HepG2 (cell line): ENCODE data around the gene SH3GLB2. TPM values are rescaled to one million over a fixed set of nuclear protein-coding genes. Genes with fewer than 3 reads are reported as not detected.

Source experiments
- ATAC-seq: fragments of 200-7000 bp; cut with Tn5 transposase; 3 replicates; pipeline ENCODE4 v1.9.1; 2020; ENCODE audit warnings: mild to moderate bottlenecking, moderate library complexity
- BruUV-seq: library from RNA; stranded (reverse); fragments of 400-500 nt; replicated peaks from 2 replicates; lab custom pipeline; 2021; lab: Mats Ljungman, UMichigan
- CTCF ChIA-PET: fragments of 300-600 bp; formaldehyde crosslinking; extraction: SDS; loops from one replicate; lab custom pipeline; 2021; ENCODE audit warnings: low total read pairs, inconsistent platforms, low intra/inter-chr PET ratio; lab: Yijun Ruan, JAX
- POLR2A ChIA-PET: fragments of 350-600 bp; sonication (Branson Sonifier 250); formaldehyde crosslinking; loops from one replicate; lab custom pipeline; 2020; ENCODE audit warnings: antibody characterized with exemption, inconsistent platforms; lab: Yijun Ruan, JAX
- DNase-seq: peaks from one replicate; pipeline ENCODE4 v3.0.0-alpha.2; 2015; ENCODE audit warnings: low spot score
- FAIRE-seq: peaks from 3 replicates; lab custom pipeline; 2011; peaks lifted over from hg19 to GRCh38; lab: Jason Lieb, UNC
- H2AFZ ChIP-seq: one replicate; pipeline ENCODE4 v1.6.1; 2011; ENCODE audit warnings: low read length, inconsistent platforms
- H3K27ac ChIP-seq: fragments of 300-600 bp; 3 replicates; pipeline ENCODE4 v1.8.0; 2011; ENCODE audit warnings: mixed run types, mild to moderate bottlenecking, mixed read lengths, low read length, inconsistent platforms; ENCODE audit not compliant: insufficient read depth; ENCODE audit errors: extremely low read length
- H3K27me3 ChIP-seq, 2 experiments: fragments of 200-600 bp in 1 of 2; 2 replicates in 1 of 2; 3 replicates in 1 of 2; pipeline versions ENCODE4 v1.6.0 to v1.8.0; 2011; ENCODE audit warnings: low read length in 2 of 2, mild to moderate bottlenecking in 2 of 2, moderate library complexity in 2 of 2, inconsistent platforms in 1 of 2; ENCODE audit not compliant: insufficient read depth in 2 of 2, control insufficient read depth in 1 of 2
- H3K36me3 ChIP-seq, 2 experiments: fragments of 200-600 bp in 1 of 2; replicated peaks in 1 of 2; 2 replicates in 1 of 2; 3 replicates in 1 of 2; pipeline versions ENCODE4 v1.5.1 to v1.8.0; 2011; ENCODE audit warnings: low read length in 2 of 2, inconsistent platforms in 1 of 2; ENCODE audit not compliant: insufficient read depth in 2 of 2, control insufficient read depth in 1 of 2
- H3K4me1 ChIP-seq: 2 replicates; pipeline ENCODE4 v1.5.1; 2012; ENCODE audit warnings: low read length, inconsistent platforms; ENCODE audit not compliant: insufficient read depth
- H3K4me2 ChIP-seq: 2 replicates; pipeline ENCODE4 v1.6.0; 2011; ENCODE audit warnings: low read depth, low read length, inconsistent platforms
- H3K4me3 ChIP-seq, 3 experiments: fragments of 200-600 bp in 1 of 3; sonication (generic), shearing (Covaris generic) in 1 of 3; replicated peaks in 1 of 3; 2 replicates each; pipeline ENCODE4 v1.5.1; 2011 to 2016; ENCODE audit warnings: low read length in 3 of 3, inconsistent platforms in 2 of 3, low read depth in 2 of 3, mild to moderate bottlenecking in 2 of 3, control low read depth in 1 of 3, mixed read lengths in 1 of 3; ENCODE audit not compliant: insufficient read depth in 1 of 3
- H3K79me2 ChIP-seq: one replicate; pipeline ENCODE4 v1.6.1; 2011; ENCODE audit warnings: low read length, inconsistent platforms; ENCODE audit not compliant: insufficient read depth
- H3K9ac ChIP-seq: 2 replicates; pipeline ENCODE4 v1.6.0; 2011; ENCODE audit warnings: mild to moderate bottlenecking, low read depth, low read length, inconsistent platforms; ENCODE audit not compliant: insufficient read depth
- H3K9me3 ChIP-seq: 2 replicates; pipeline ENCODE4 v1.5.1; 2012; ENCODE audit warnings: mild to moderate bottlenecking, low read length
- H4K20me1 ChIP-seq: 2 replicates; pipeline ENCODE4 v1.6.0; 2011; ENCODE audit warnings: inconsistent platforms, mild to moderate bottlenecking, low read length, moderate library complexity; ENCODE audit not compliant: insufficient read depth
- ATRX ChIP-seq: sonication (generic); formaldehyde crosslinking; IDR thresholded peaks from 2 replicates; pipeline ENCODE4 v1.4.0; 2020; ENCODE audit warnings: missing genetic modification reagents, borderline replicate concordance
- GABPA ChIP-seq, 2 experiments: IDR thresholded peaks; 2 replicates each; pipeline ENCODE4 v1.6.1; 2011 to 2016; ENCODE audit warnings: low read depth in 2 of 2, low read length in 1 of 2, missing biosample characterization in 1 of 2, missing genetic modification characterization in 1 of 2
- PLSCR1 ChIP-seq: sonication (generic); formaldehyde crosslinking; IDR thresholded peaks from 2 replicates; pipeline ENCODE4 v1.5.0; 2020; ENCODE audit warnings: missing genetic modification reagents, mild to moderate bottlenecking, borderline replicate concordance
- SIN3A ChIP-seq: IDR thresholded peaks from 2 replicates; pipeline ENCODE4 v1.6.1; 2011; ENCODE audit warnings: low read depth, mild to moderate bottlenecking, control low read depth, low read length, borderline replicate concordance
- THRA ChIP-seq: sonication (generic); formaldehyde crosslinking; IDR thresholded peaks from 2 replicates; pipeline ENCODE4 v1.4.0; 2020; ENCODE audit warnings: missing genetic modification reagents, borderline replicate concordance
- ZNF382 ChIP-seq: sonication (generic); formaldehyde crosslinking; IDR thresholded peaks from 2 replicates; pipeline ENCODE4 v1.5.0; 2020; ENCODE audit warnings: missing genetic modification reagents, mild to moderate bottlenecking, borderline replicate concordance
- ZNF441 ChIP-seq: sonication (generic); formaldehyde crosslinking; IDR thresholded peaks from 2 replicates; pipeline ENCODE4 v1.7.0; 2021; ENCODE audit warnings: missing genetic modification reagents, borderline replicate concordance
- ZNF550 ChIP-seq: sonication (generic); formaldehyde crosslinking; IDR thresholded peaks from 2 replicates; pipeline ENCODE4 v1.4.0; 2020; ENCODE audit warnings: mild to moderate bottlenecking, missing genetic modification reagents, borderline replicate concordance
- ZNF776 ChIP-seq: sonication (generic); formaldehyde crosslinking; IDR thresholded peaks from 2 replicates; pipeline ENCODE4 v1.4.0; 2020; ENCODE audit warnings: mild to moderate bottlenecking, missing genetic modification reagents
- WGBS: methylation state at CpG from one replicate; pipeline ENCODE4 v1.1.6; 2017; ENCODE audit warnings: low lambda C conversion rate; 5-methylcytosine and 5-hydroxymethylcytosine counted together
- in situ Hi-C: cut with HindIII; loops from 2 replicates; pipeline ENCODE4 v1.10.0; 2017; ENCODE audit warnings: low pct_unique_long_range_greater_than_20kb; ENCODE audit not compliant: extremely low pct_ligation_motif_present
- intact Hi-C: fragments of 100-400 bp; cut with micrococcal nuclease; formaldehyde crosslinking; loops from one replicate; pipeline ENCODE4 v1.10.0; 2022; ENCODE audit not compliant: unreplicated experiment
- polyA plus RNA-seq, 8 experiments: library from polyadenylated mRNA; depleted of rRNA in 3 of 8; stranded (reverse) in 7 of 8; unstranded in 1 of 8; fragments of >200 nt; fragmentation: Illumina TruSeq in 4 of 8; extraction: Trizol in 4 of 8; gene quantifications; 2 replicates each; pipeline versions ENCODE4 v1.2.1 to v1.2.3, GENCODE V29; 2011 to 2016; ENCODE audit warnings: low read depth in 4 of 8, missing spikeins in 1 of 8, mixed read lengths in 1 of 8; ENCODE audit not compliant: insufficient read depth in 1 of 8
- total RNA-seq, 5 experiments: library from RNA; depleted of rRNA; stranded (reverse); fragments of >200 nt; fragmentation: Illumina TruSeq; extraction: Trizol; gene quantifications; 2 replicates each; pipeline ENCODE4 v1.2.3, GENCODE V29; 2016; ENCODE audit warnings: low read depth in 1 of 5
- TF ChIP-seq, protein P1 (sequence below): IDR thresholded peaks from 2 replicates; pipeline ENCODE4 v1.6.1; 2018; ENCODE audit warnings: missing genetic modification reagents

The SH3GLB2 gene
- total and polyA plus RNA-seq, 2 of the 13 experiments (the other 11 are each of a cell fraction or from before 2014, with no cell fraction given): 24.0 to 40.6 TPM

GRCh38 chr9:129023908-129024233, 4.3 kb downstream of the SH3GLB2 start:
- ChIA-PET POLR2A (interaction anchor here (1.3 kb wide), 1 partner anchor 12 kb away, joined by 4 read pairs; the partner anchor contains the start of gene MIGA2), CTCF (no interaction called here)
- Histone ChIP-seq H3K27me3 (no peaks in the 10 kb centered on the region), H3K27ac (no peak overlapping the region), H3K4me3 (no peak overlapping the region), H3K9ac (no peak overlapping the region), H2AFZ (no peak overlapping the region), H3K79me2 (peaks cover 14% of the 10 kb centered on the region), H3K36me3 (no peaks in the 10 kb centered on the region; a peak in 1 of 5 replicates), H3K9me3 (no peaks in the 10 kb centered on the region), H3K4me1 (peaks cover 23% of the 10 kb centered on the region), H4K20me1 (peaks cover 5% of the 10 kb centered on the region; the same call in 1 of the 2 replicates), H3K4me2 (no peak overlapping the region)
- no TSS peak for BruUV-seq
- in situ Hi-C loops: no loop called here
- WGBS: 86% methylated on average over 3 of the region's 4 CpGs
- no peak for TF ChIP-seq ZNF441 (CRISPR knock-in tag)
- TF ChIP-seq ZNF382: no peak
- TF ChIP-seq SIN3A: no peak
- no peak for TF ChIP-seq THRA (CRISPR knock-in tag)
- TF ChIP-seq ATRX (CRISPR knock-in tag): no peak
- TF ChIP-seq GABPA (IDR thresholded peaks at IDR 0.05; ENCODE audit: low read depth, low read length): no peak
- no peak for TF ChIP-seq GABPA (CRISPR knock-in tag; IDR thresholded peaks at IDR 0.05; ENCODE audit: low read depth)
- no peak for TF ChIP-seq PLSCR1 (CRISPR knock-in tag)
- no peak for TF ChIP-seq ZNF776 (CRISPR knock-in tag)
- TF ChIP-seq, protein P1, sequence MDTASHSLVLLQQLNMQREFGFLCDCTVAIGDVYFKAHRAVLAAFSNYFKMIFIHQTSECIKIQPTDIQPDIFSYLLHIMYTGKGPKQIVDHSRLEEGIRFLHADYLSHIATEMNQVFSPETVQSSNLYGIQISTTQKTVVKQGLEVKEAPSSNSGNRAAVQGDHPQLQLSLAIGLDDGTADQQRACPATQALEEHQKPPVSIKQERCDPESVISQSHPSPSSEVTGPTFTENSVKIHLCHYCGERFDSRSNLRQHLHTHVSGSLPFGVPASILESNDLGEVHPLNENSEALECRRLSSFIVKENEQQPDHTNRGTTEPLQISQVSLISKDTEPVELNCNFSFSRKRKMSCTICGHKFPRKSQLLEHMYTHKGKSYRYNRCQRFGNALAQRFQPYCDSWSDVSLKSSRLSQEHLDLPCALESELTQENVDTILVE: no peak
- no peak for TF ChIP-seq ZNF550 (CRISPR knock-in tag)
- ATAC-seq (no peak), DNase-seq (no peak), FAIRE-seq (no peak)
- intact Hi-C loops: no loop called here
